ENCODE data around the gene IL11. TPM values are rescaled to one million over a fixed set of nuclear protein-coding genes. Genes with fewer than 3 reads are reported as not detected.

IL11 gene
- total RNA-seq, 1 experiment from 2014 or later, result 1.8 TPM

DNA sequence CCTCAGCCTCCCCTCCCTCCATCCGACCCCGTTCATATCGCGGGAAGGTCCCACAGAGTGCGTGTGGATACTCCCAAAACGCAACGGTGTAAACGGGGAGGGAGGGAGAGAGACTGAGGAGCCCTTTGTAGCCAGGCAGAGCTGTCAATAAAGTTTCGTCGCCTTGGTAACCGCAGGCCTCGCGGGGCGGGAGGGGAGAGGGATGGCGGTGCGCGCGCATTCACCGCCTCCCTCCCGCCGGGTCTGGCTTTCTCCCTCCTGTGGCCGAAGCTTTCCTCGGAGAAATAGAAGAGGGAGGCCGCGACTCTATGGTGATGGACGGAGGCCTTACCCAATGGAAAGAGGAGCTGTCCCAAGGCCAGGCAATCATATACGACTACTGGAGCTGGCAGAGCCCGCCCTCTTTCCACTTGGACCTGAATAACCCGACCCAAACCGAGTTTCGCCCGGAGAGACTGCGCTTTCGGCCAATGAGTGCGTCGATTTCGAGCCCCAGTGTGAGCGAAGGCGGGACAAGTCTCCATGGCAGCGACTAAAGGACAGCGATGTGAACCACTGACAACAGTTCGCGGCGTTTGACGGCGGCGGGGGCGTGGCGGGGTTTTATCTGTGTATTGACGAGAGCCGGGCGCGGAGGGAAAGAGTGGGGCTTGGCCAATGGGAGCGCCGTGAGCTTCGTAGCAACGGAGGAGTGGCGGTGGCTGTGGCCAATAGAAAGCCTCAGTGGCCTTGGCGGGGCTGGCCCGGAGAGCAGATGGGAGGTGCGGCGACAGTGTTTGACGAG, 31.0 kb downstream of the IL11 start, which contains the start of gene KMT5C (continued):
- TF ChIP-seq, protein P1, sequence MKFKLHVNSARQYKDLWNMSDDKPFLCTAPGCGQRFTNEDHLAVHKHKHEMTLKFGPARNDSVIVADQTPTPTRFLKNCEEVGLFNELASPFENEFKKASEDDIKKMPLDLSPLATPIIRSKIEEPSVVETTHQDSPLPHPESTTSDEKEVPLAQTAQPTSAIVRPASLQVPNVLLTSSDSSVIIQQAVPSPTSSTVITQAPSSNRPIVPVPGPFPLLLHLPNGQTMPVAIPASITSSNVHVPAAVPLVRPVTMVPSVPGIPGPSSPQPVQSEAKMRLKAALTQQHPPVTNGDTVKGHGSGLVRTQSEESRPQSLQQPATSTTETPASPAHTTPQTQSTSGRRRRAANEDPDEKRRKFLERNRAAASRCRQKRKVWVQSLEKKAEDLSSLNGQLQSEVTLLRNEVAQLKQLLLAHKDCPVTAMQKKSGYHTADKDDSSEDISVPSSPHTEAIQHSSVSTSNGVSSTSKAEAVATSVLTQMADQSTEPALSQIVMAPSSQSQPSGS (CRISPR knock-in tag; IDR thresholded peaks at IDR 0.05; ENCODE audit: borderline replicate concordance, low read depth), result no peak
- TF ChIP-seq NR1H2 (CRISPR knock-in tag; IDR thresholded peaks at IDR 0.05), result no peak
- TF ChIP-seq, protein P2, sequence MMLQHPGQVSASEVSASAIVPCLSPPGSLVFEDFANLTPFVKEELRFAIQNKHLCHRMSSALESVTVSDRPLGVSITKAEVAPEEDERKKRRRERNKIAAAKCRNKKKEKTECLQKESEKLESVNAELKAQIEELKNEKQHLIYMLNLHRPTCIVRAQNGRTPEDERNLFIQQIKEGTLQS (CRISPR knock-in tag; conservative IDR thresholded peaks at IDR 0.05), result no peak
- no peak for TF ChIP-seq NR3C1 (CRISPR knock-in tag; conservative IDR thresholded peaks at IDR 0.05; ENCODE audit: low read depth)
- TF ChIP-seq, protein P3, sequence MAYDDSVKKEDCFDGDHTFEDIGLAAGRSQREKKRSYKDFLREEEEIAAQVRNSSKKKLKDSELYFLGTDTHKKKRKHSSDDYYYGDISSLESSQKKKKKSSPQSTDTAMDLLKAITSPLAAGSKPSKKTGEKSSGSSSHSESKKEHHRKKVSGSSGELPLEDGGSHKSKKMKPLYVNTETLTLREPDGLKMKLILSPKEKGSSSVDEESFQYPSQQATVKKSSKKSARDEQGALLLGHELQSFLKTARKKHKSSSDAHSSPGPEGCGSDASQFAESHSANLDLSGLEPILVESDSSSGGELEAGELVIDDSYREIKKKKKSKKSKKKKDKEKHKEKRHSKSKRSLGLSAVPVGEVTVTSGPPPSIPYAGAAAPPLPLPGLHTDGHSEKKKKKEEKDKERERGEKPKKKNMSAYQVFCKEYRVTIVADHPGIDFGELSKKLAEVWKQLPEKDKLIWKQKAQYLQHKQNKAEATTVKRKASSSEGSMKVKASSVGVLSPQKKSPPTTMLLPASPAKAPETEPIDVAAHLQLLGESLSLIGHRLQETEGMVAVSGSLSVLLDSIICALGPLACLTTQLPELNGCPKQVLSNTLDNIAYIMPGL (CRISPR knock-in tag; IDR thresholded peaks at IDR 0.05), result no peak
- TF ChIP-seq, protein P4, sequence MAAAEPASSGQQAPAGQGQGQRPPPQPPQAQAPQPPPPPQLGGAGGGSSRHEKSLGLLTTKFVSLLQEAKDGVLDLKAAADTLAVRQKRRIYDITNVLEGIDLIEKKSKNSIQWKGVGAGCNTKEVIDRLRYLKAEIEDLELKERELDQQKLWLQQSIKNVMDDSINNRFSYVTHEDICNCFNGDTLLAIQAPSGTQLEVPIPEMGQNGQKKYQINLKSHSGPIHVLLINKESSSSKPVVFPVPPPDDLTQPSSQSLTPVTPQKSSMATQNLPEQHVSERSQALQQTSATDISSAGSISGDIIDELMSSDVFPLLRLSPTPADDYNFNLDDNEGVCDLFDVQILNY (CRISPR knock-in tag; IDR thresholded peaks at IDR 0.05), result peak; percentile 74
- no peak for TF ChIP-seq ZNF423 (CRISPR knock-in tag; IDR thresholded peaks at IDR 0.05)
- TF ChIP-seq NFYB (CRISPR knock-in tag; conservative IDR thresholded peaks at IDR 0.05; ENCODE audit: low read depth), result peak; percentile 97
- TF ChIP-seq, protein P5, sequence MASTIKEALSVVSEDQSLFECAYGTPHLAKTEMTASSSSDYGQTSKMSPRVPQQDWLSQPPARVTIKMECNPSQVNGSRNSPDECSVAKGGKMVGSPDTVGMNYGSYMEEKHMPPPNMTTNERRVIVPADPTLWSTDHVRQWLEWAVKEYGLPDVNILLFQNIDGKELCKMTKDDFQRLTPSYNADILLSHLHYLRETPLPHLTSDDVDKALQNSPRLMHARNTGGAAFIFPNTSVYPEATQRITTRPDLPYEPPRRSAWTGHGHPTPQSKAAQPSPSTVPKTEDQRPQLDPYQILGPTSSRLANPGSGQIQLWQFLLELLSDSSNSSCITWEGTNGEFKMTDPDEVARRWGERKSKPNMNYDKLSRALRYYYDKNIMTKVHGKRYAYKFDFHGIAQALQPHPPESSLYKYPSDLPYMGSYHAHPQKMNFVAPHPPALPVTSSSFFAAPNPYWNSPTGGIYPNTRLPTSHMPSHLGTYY (CRISPR knock-in tag; IDR thresholded peaks at IDR 0.05), result no peak
- TF ChIP-seq CREM (CRISPR knock-in tag; IDR thresholded peaks at IDR 0.05), result peak; percentile 33; the same call in 1 of the 2 replicates
- TF ChIP-seq, protein P6, sequence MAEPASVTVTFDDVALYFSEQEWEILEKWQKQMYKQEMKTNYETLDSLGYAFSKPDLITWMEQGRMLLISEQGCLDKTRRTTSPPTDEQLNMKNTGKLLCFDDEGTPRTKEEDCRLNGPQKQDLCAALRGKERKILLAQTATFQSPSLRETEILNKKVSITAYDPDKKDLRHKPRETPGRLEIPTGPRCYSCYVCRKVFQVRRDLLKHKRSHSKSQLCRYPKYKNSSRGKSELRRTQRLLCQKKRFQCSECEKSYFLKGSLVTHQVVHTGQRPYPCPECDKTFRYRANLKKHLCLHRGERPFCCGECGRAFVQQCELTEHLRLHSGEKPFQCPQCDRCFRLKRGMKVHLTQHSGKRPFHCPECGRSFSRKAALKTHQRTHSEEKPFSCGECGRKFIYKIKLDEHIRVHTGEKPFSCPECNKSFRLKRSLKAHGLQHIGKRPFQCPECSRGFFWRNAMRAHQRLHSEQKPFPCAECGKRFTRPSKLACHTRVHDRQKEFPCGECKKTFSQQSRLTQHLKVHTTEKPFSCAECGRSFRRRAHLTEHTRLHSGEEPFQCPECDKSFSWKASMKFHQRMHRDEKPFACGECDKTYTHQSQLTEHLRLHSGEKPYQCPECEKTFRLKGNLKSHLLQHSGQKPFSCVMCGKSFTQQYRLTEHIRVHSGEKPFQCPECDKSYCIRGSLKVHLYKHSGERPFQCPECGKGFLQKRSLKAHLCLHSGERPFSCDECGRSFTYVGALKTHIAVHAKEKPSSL (CRISPR knock-in tag; conservative IDR thresholded peaks at IDR 0.05), result no peak
- TF ChIP-seq, protein P7, sequence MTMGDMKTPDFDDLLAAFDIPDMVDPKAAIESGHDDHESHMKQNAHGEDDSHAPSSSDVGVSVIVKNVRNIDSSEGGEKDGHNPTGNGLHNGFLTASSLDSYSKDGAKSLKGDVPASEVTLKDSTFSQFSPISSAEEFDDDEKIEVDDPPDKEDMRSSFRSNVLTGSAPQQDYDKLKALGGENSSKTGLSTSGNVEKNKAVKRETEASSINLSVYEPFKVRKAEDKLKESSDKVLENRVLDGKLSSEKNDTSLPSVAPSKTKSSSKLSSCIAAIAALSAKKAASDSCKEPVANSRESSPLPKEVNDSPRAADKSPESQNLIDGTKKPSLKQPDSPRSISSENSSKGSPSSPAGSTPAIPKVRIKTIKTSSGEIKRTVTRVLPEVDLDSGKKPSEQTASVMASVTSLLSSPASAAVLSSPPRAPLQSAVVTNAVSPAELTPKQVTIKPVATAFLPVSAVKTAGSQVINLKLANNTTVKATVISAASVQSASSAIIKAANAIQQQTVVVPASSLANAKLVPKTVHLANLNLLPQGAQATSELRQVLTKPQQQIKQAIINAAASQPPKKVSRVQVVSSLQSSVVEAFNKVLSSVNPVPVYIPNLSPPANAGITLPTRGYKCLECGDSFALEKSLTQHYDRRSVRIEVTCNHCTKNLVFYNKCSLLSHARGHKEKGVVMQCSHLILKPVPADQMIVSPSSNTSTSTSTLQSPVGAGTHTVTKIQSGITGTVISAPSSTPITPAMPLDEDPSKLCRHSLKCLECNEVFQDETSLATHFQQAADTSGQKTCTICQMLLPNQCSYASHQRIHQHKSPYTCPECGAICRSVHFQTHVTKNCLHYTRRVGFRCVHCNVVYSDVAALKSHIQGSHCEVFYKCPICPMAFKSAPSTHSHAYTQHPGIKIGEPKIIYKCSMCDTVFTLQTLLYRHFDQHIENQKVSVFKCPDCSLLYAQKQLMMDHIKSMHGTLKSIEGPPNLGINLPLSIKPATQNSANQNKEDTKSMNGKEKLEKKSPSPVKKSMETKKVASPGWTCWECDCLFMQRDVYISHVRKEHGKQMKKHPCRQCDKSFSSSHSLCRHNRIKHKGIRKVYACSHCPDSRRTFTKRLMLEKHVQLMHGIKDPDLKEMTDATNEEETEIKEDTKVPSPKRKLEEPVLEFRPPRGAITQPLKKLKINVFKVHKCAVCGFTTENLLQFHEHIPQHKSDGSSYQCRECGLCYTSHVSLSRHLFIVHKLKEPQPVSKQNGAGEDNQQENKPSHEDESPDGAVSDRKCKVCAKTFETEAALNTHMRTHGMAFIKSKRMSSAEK (CRISPR knock-in tag; IDR thresholded peaks at IDR 0.05; ENCODE audit: borderline replicate concordance), result no peak
- TF ChIP-seq, protein P8, sequence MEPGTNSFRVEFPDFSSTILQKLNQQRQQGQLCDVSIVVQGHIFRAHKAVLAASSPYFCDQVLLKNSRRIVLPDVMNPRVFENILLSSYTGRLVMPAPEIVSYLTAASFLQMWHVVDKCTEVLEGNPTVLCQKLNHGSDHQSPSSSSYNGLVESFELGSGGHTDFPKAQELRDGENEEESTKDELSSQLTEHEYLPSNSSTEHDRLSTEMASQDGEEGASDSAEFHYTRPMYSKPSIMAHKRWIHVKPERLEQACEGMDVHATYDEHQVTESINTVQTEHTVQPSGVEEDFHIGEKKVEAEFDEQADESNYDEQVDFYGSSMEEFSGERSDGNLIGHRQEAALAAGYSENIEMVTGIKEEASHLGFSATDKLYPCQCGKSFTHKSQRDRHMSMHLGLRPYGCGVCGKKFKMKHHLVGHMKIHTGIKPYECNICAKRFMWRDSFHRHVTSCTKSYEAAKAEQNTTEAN (CRISPR knock-in tag; IDR thresholded peaks at IDR 0.05), result no peak
- no peak for TF ChIP-seq MYBL2 (CRISPR knock-in tag; IDR thresholded peaks at IDR 0.05)
- no peak for TF ChIP-seq PRRX2 (CRISPR knock-in tag; IDR thresholded peaks at IDR 0.05)
- TF ChIP-seq, protein P9, sequence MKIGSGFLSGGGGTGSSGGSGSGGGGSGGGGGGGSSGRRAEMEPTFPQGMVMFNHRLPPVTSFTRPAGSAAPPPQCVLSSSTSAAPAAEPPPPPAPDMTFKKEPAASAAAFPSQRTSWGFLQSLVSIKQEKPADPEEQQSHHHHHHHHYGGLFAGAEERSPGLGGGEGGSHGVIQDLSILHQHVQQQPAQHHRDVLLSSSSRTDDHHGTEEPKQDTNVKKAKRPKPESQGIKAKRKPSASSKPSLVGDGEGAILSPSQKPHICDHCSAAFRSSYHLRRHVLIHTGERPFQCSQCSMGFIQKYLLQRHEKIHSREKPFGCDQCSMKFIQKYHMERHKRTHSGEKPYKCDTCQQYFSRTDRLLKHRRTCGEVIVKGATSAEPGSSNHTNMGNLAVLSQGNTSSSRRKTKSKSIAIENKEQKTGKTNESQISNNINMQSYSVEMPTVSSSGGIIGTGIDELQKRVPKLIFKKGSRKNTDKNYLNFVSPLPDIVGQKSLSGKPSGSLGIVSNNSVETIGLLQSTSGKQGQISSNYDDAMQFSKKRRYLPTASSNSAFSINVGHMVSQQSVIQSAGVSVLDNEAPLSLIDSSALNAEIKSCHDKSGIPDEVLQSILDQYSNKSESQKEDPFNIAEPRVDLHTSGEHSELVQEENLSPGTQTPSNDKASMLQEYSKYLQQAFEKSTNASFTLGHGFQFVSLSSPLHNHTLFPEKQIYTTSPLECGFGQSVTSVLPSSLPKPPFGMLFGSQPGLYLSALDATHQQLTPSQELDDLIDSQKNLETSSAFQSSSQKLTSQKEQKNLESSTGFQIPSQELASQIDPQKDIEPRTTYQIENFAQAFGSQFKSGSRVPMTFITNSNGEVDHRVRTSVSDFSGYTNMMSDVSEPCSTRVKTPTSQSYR (CRISPR knock-in tag; IDR thresholded peaks at IDR 0.05), result no peak
- no peak for TF ChIP-seq IRF2 (CRISPR knock-in tag; IDR thresholded peaks at IDR 0.05; ENCODE audit: borderline replicate concordance, low read depth)
- TF ChIP-seq, protein P10, sequence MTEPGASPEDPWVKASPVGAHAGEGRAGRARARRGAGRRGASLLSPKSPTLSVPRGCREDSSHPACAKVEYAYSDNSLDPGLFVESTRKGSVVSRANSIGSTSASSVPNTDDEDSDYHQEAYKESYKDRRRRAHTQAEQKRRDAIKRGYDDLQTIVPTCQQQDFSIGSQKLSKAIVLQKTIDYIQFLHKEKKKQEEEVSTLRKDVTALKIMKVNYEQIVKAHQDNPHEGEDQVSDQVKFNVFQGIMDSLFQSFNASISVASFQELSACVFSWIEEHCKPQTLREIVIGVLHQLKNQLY (CRISPR knock-in tag; IDR thresholded peaks at IDR 0.05), result no peak
- TF ChIP-seq ZNF121 (CRISPR knock-in tag; IDR thresholded peaks at IDR 0.05), result no peak
- TF ChIP-seq ELF4 (CRISPR knock-in tag; IDR thresholded peaks at IDR 0.05; ENCODE audit: low read depth), result no peak

Measured in WTC11 (cell line).